Body of pancreas (tissue), 4 donors: ENCODE data around the gene USP15.

Source experiments
- CTCF ChIP-seq, 7 experiments: fragments of 450-650 bp in 4 of 7; fragments of 200-600 bp in 3 of 7; sonication (generic) in 3 of 7; IDR thresholded peaks; one replicate each; pipeline ENCODE4 v1.5.1; 2016 to 2019; ENCODE audit warnings: antibody characterized with exemption in 7 of 7
- POLR2A ChIP-seq, 3 donors: fragments of 450-650 bp; IDR thresholded peaks; one replicate each; pipeline ENCODE4 v1.6.1; 2016; ENCODE audit warnings: antibody characterized with exemption in 3 of 3, mild to moderate bottlenecking in 2 of 3

GRCh38 chr12:62323386-62323785, 63.2 kb downstream of the USP15 start:
- TF ChIP-seq CTCF (IDR thresholded peaks at IDR 0.05), result no peak
- TF ChIP-seq POLR2A (IDR thresholded peaks at IDR 0.05), result no peak
